Liver (tissue), 9 donors: ENCODE data around the gene GPR62. TPM values are rescaled to one million over a fixed set of nuclear protein-coding genes. Genes with fewer than 3 reads are reported as not detected.

Experiments
- DNase-seq: peaks from one replicate; pipeline ENCODE4 v3.0.0-alpha.2; 2017; ENCODE audit warnings: low spot score
- H3K27ac ChIP-seq, 2 donors: one replicate each; pipeline ENCODE4 v1.7.0; 2013; ENCODE audit warnings: inconsistent platforms in 2 of 2, low read length in 2 of 2, control low read depth in 1 of 2, low read depth in 1 of 2, mild to moderate bottlenecking in 1 of 2
- H3K27me3 ChIP-seq, 4 donors: one replicate each; pipeline versions ENCODE4 v1.6.1 to v1.7.0; 2013; ENCODE audit warnings: low read length in 3 of 4, inconsistent platforms in 1 of 4, mild to moderate bottlenecking in 1 of 4, moderate library complexity in 1 of 4; ENCODE audit not compliant: control insufficient read depth in 4 of 4, insufficient read depth in 4 of 4
- H3K36me3 ChIP-seq, 4 donors: one replicate each; pipeline versions ENCODE4 v1.6.1 to v1.7.0; 2013; ENCODE audit warnings: low read length in 3 of 4, mild to moderate bottlenecking in 3 of 4, low read depth in 1 of 4, moderate library complexity in 1 of 4; ENCODE audit not compliant: control insufficient read depth in 4 of 4, insufficient read depth in 3 of 4
- H3K4me1 ChIP-seq, 4 donors: one replicate each; pipeline versions ENCODE4 v1.6.1 to v1.7.0; 2013; ENCODE audit warnings: low read length in 3 of 4, mild to moderate bottlenecking in 3 of 4, moderate library complexity in 1 of 4; ENCODE audit not compliant: control insufficient read depth in 4 of 4, insufficient read depth in 4 of 4
- H3K4me3 ChIP-seq, 3 donors: one replicate each; pipeline versions ENCODE4 v1.6.1 to v1.7.0; 2013; ENCODE audit warnings: low read length in 3 of 3, control low read depth in 1 of 3, low read depth in 1 of 3, mild to moderate bottlenecking in 1 of 3
- H3K9ac ChIP-seq, 2 donors: one replicate each; pipeline ENCODE4 v1.7.0; 2013; ENCODE audit warnings: low read length in 2 of 2, mild to moderate bottlenecking in 2 of 2, moderate library complexity in 2 of 2, control low read depth in 1 of 2, low read depth in 1 of 2
- H3K9me3 ChIP-seq, 4 donors: one replicate each; pipeline versions ENCODE4 v1.6.1 to v1.7.0; 2013; ENCODE audit warnings: low read length in 3 of 4; ENCODE audit not compliant: control insufficient read depth in 4 of 4
- ATF3 ChIP-seq: IDR thresholded peaks from 2 replicates; pipeline ENCODE4 v1.6.1; 2016; ENCODE audit warnings: antibody characterized with exemption
- CTCF ChIP-seq: fragments of 150-350 bp; IDR thresholded peaks from 2 replicates; pipeline ENCODE4 v1.5.1; 2017; ENCODE audit warnings: improper control_type of control experiment, low read depth, low read length; ENCODE audit not compliant: missing input control
- EGR1 ChIP-seq, 2 donors: IDR thresholded peaks; 2 replicates each; pipeline ENCODE4 v1.6.1; 2016 to 2018; ENCODE audit warnings: antibody characterized with exemption in 2 of 2, low read depth in 2 of 2
- FOXA1 ChIP-seq: IDR thresholded peaks from 2 replicates; pipeline ENCODE4 v1.6.1; 2016; ENCODE audit warnings: antibody characterized with exemption
- FOXA2 ChIP-seq: IDR thresholded peaks from 2 replicates; pipeline ENCODE4 v1.6.1; 2016; ENCODE audit warnings: antibody characterized with exemption
- GABPA ChIP-seq, 2 donors: IDR thresholded peaks in 1 of 2; conservative IDR thresholded peaks in 1 of 2; 2 replicates each; pipeline ENCODE4 v1.6.1; 2016; ENCODE audit warnings: antibody characterized with exemption in 2 of 2, mild to moderate bottlenecking in 1 of 2, moderate library complexity in 1 of 2
- HNF4A ChIP-seq, 2 donors: conservative IDR thresholded peaks; 2 replicates each; pipeline ENCODE4 v1.6.1; 2016; ENCODE audit warnings: antibody characterized with exemption in 2 of 2, mild to moderate bottlenecking in 2 of 2
- HNF4G ChIP-seq: IDR thresholded peaks from 2 replicates; pipeline ENCODE4 v1.6.1; 2016; ENCODE audit warnings: antibody characterized with exemption
- JUND ChIP-seq, 2 donors: IDR thresholded peaks; 2 replicates each; pipeline ENCODE4 v1.6.1; 2016; ENCODE audit warnings: antibody characterized with exemption in 2 of 2
- MAX ChIP-seq: IDR thresholded peaks from 2 replicates; pipeline ENCODE4 v1.6.1; 2016; ENCODE audit warnings: antibody characterized with exemption
- NR2F2 ChIP-seq: IDR thresholded peaks from 2 replicates; pipeline ENCODE4 v1.6.1; 2016; ENCODE audit warnings: antibody characterized with exemption
- RAD21 ChIP-seq, 2 donors: IDR thresholded peaks; 2 replicates each; pipeline ENCODE4 v1.6.1; 2016; ENCODE audit warnings: antibody characterized with exemption in 2 of 2, mild to moderate bottlenecking in 2 of 2
- REST ChIP-seq: IDR thresholded peaks from 2 replicates; pipeline ENCODE4 v1.6.1; 2016; ENCODE audit warnings: antibody characterized with exemption, mild to moderate bottlenecking
- RXRA ChIP-seq, 2 donors: IDR thresholded peaks; 2 replicates each; pipeline ENCODE4 v1.6.1; 2017 to 2018; ENCODE audit warnings: antibody characterized with exemption in 2 of 2, mild to moderate bottlenecking in 1 of 2
- SP1 ChIP-seq: IDR thresholded peaks from 2 replicates; pipeline ENCODE4 v1.6.1; 2018; ENCODE audit warnings: antibody characterized with exemption, mild to moderate bottlenecking
- TAF1 ChIP-seq: conservative IDR thresholded peaks from 2 replicates; pipeline ENCODE4 v1.6.1; 2016; ENCODE audit warnings: antibody characterized with exemption, mild to moderate bottlenecking
- YY1 ChIP-seq: IDR thresholded peaks from 2 replicates; pipeline ENCODE4 v1.6.1; 2016; ENCODE audit warnings: antibody characterized with exemption, mild to moderate bottlenecking
- ZBTB33 ChIP-seq: IDR thresholded peaks from 2 replicates; pipeline ENCODE4 v1.6.1; 2016; ENCODE audit warnings: antibody characterized with exemption
- WGBS: extraction: QIAGEN DNeasy Blood & Tissue Kit; methylation state at CpG from one replicate; pipeline ENCODE4 v1.1.7; 2013; 5-methylcytosine and 5-hydroxymethylcytosine counted together
- polyA plus RNA-seq, 2 donors: library from polyadenylated mRNA; stranded (reverse) in 1 of 2; unstranded in 1 of 2; fragments of 200-250 nt in 1 of 2; fragments of >200 nt in 1 of 2; fragmentation: Nextera tagmentation in 1 of 2; extraction: Ambion mirVana in 1 of 2; gene quantifications; one replicate each; pipeline versions ENCODE4 v1.2.1 to v1.2.3, GENCODE V29; 2013 to 2015
- total RNA-seq, 2 donors: library from RNA; depleted of rRNA; stranded (reverse); fragments of >200 nt; gene quantifications; one replicate each; pipeline ENCODE4 v1.2.3, GENCODE V29; 2014
- donor health status: healthy.
- donor health status: healthy.
- donor health status: healthy.
- donor health status: healthy.
- donor health status: healthy.

GPR62 gene
- total and polyA plus RNA-seq, 4 donors, result 0.07 to 0.08 TPM; not detected in 2

GRCh38 chr3:51961602-51962569, 6.7 kb downstream of the GPR62 start:
- peaks cover 0 to 19% (median 10%) of the 10 kb centered on the region in 4 donors for H3K4me1 ChIP-seq

GRCh38 chr3:51962854-51963530, 7.8 kb downstream of the GPR62 start:
- TF ChIP-seq MAX (no peak), NR2F2 (no peak), FOXA1 (no peak), HNF4A (conservative IDR thresholded peaks at IDR 0.05) (no peak), RXRA (IDR thresholded peaks at IDR 0.05) (no peak), JUND (IDR thresholded peaks at IDR 0.05) (no peak), EGR1 (IDR thresholded peaks at IDR 0.05; ENCODE audit: low read depth in 2 of 2) (no peak), CTCF (no peak), SP1 (no peak), TAF1 (no peak), YY1 (no peak), RAD21 (IDR thresholded peaks at IDR 0.05) (no peak), ATF3 (no peak), FOXA2 (no peak), REST (no peak), GABPA (IDR thresholded peaks at IDR 0.05 in 1 of 2, conservative IDR thresholded peaks at IDR 0.05 in 1 of 2) (no peak)
- peaks cover 0 to 2% (median 0%) of the 10 kb centered on the region in 4 donors for H3K36me3 ChIP-seq
- H3K9me3 ChIP-seq, result no peaks in the 10 kb centered on the region
- H3K4me1 ChIP-seq, result peaks cover 2 to 20% (median 14%) of the 10 kb centered on the region in 4 donors
- H3K27me3 ChIP-seq, result no peaks in the 10 kb centered on the region
- no peak for DNase-seq
- H3K9ac ChIP-seq, result no peak overlapping the region
- WGBS, result 90% methylated on average over 6 of the region's 6 CpGs
- H3K4me3 ChIP-seq, result no peak overlapping the region
- H3K27ac ChIP-seq, result no peak overlapping the region

More at GRCh38 chr3:51961602-51962569, 6.7 kb downstream of the GPR62 start:
- peaks cover 0 to 2% (median 0%) of the 10 kb centered on the region in 4 donors for H3K36me3 ChIP-seq
- DNase-seq, result no peak
- TF ChIP-seq HNF4A (conservative IDR thresholded peaks at IDR 0.05) (no peak), ZBTB33 (no peak), HNF4G (no peak), RAD21 (IDR thresholded peaks at IDR 0.05) (no peak), GABPA (IDR thresholded peaks at IDR 0.05 in 1 of 2, conservative IDR thresholded peaks at IDR 0.05 in 1 of 2) (no peak), FOXA1 (no peak)
- 79% methylated on average over 9 of the region's 9 CpGs for WGBS
- H3K9me3 ChIP-seq, result no peaks in the 10 kb centered on the region
- no peak overlapping the region for H3K4me3 ChIP-seq
- no peaks in the 10 kb centered on the region for H3K27me3 ChIP-seq
- H3K9ac ChIP-seq, result no peak overlapping the region
- H3K27ac ChIP-seq, result no peak overlapping the region
